Fibroblast of villous mesenchyme (primary cell): ENCODE measurements around the gene RHOXF1. TPM values are rescaled to one million over a fixed set of nuclear protein-coding genes. Genes with fewer than 3 reads are reported as not detected.
"Not testable (repeated sequence)": the region's sequence is repeated elsewhere in the genome, so short reads cannot be mapped to it uniquely, and the experiment has no call there.

ENCODE experiments used
- DNase-seq: peaks from one replicate; pipeline ENCODE4 v3.0.0-alpha.2; 2010; ENCODE audit warnings: low read depth
- H3K4me3 ChIP-seq: 2 replicates; pipeline ENCODE4 v1.5.1; 2011; ENCODE audit warnings: low read depth, mild to moderate bottlenecking, low read length
- CTCF ChIP-seq: IDR thresholded peaks from 2 replicates; pipeline ENCODE4 v1.5.1; 2012; ENCODE audit warnings: low read depth, mild to moderate bottlenecking, low read length; ENCODE audit not compliant: insufficient read depth
- total RNA-seq: library from RNA; depleted of rRNA; stranded (reverse); fragments of >200 nt; gene quantifications from 2 replicates; pipeline ENCODE4 v1.2.3, GENCODE V29; 2012

The RHOXF1 gene
- not detected in 2 replicates for total RNA-seq

- DNase-seq = no peak
- no peak for TF ChIP-seq CTCF
- H3K4me3 ChIP-seq = no peak within 1 kb of the TSS
These were observed at the start of gene RHOXF1 for GRCh38 chrX:120115438-120115963. TSS of gene RHOXF1 (minus strand) at chrX:120115913. CDS start at chrX:120115862, 51 bp downstream.

- H3K4me3 ChIP-seq, DNase-seq: not testable (repeated sequence)
These were observed 43.4 kb upstream of the RHOXF1 start for GRCh38 chrX:120159086-120159485.

- not testable (repeated sequence) for H3K4me3 ChIP-seq, DNase-seq
These were observed 42.6 kb upstream of the RHOXF1 start, which contains the start of gene RHOXF2 for GRCh38 chrX:120158313-120158712. TSS of gene RHOXF2 (plus strand) at chrX:120158613. CDS start at chrX:120158751, 138 bp downstream.

- not testable (repeated sequence) for DNase-seq, H3K4me3 ChIP-seq
These were observed 34.5 kb upstream of the RHOXF1 start for GRCh38 chrX:120150109-120150744.

- TF ChIP-seq CTCF = no peak
- no peak for DNase-seq
- no peak overlapping the region for H3K4me3 ChIP-seq
These were observed 31.8 kb upstream of the RHOXF1 start for GRCh38 chrX:120147537-120147936.

- DNase-seq, H3K4me3 ChIP-seq: not testable (repeated sequence)
These were observed 30.6 kb upstream of the RHOXF1 start for GRCh38 chrX:120146323-120146722.

GRCh38 chrX:120145295-120145925, 29.7 kb upstream of the RHOXF1 start:
- no peak overlapping the region for H3K4me3 ChIP-seq
- no peak for DNase-seq
- TF ChIP-seq CTCF = no peak

- H3K4me3 ChIP-seq = no peak overlapping the region
- no peak for TF ChIP-seq CTCF
- peak; percentile 25 for DNase-seq
These were observed 28.6 kb upstream of the RHOXF1 start for GRCh38 chrX:120144178-120144844.
